K562 treated with DMSO at 1 percent for 12 hours (cell line): Measurements from ENCODE around the gene ZCCHC10. TPM values are rescaled to one million over a fixed set of nuclear protein-coding genes. Genes with fewer than 3 reads are reported as not detected.

Experiments used
- total RNA-seq: library from RNA; unstranded; fragments of 300-600 nt; gene quantifications from 2 replicates; pipeline ENCODE4 v1.2.3, GENCODE V29; 2022; ENCODE audit not compliant: insufficient read depth

ZCCHC10 gene
- 45.8 and 46.9 TPM in 2 replicates for total RNA-seq

GRCh38 chr5:133025804-133026663, at the start of gene ZCCHC10:
ZCCHC10 (minus strand) TSS chr5:133026549; CDS start chr5:133026537, 12 bp downstream.

DNA sequence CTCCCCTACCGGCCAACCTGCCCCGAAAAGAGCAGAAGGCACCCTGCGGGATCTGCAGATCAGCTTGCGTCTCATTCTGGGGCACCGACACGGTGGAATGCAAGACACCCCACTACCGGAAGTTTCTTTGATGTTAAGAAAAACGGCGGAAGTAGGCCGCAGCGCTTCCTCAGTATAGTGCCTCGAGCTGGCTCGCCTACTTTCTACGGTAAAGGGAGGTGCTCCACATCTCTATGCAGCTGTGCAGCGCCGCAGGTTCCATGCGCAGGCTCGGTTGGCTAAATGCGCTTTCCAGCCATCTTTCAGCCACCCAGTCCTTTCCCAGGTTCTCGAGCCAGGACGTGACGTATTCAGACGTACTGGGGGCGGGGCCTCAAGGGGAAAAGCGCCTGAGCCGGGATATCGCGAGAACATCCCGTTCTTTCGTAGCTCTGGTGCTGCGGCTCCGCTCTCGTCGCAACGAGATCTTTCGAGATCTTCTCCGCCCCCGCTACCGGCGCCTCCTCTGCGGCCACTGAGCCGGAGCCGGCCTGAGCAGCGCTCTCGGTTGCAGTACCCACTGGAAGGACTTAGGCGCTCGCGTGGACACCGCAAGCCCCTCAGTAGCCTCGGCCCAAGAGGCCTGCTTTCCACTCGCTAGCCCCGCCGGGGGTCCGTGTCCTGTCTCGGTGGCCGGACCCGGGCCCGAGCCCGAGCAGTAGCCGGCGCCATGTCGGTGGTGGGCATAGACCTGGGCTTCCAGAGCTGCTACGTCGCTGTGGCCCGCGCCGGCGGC, 25.4 kb upstream of the ZCCHC10 start, which contains the start of gene HSPA4:
HSPA4 (plus strand) TSS at position 472 of the 775 bp plus-strand sequence; CDS start at position 710, 238 bp downstream.

DNA sequence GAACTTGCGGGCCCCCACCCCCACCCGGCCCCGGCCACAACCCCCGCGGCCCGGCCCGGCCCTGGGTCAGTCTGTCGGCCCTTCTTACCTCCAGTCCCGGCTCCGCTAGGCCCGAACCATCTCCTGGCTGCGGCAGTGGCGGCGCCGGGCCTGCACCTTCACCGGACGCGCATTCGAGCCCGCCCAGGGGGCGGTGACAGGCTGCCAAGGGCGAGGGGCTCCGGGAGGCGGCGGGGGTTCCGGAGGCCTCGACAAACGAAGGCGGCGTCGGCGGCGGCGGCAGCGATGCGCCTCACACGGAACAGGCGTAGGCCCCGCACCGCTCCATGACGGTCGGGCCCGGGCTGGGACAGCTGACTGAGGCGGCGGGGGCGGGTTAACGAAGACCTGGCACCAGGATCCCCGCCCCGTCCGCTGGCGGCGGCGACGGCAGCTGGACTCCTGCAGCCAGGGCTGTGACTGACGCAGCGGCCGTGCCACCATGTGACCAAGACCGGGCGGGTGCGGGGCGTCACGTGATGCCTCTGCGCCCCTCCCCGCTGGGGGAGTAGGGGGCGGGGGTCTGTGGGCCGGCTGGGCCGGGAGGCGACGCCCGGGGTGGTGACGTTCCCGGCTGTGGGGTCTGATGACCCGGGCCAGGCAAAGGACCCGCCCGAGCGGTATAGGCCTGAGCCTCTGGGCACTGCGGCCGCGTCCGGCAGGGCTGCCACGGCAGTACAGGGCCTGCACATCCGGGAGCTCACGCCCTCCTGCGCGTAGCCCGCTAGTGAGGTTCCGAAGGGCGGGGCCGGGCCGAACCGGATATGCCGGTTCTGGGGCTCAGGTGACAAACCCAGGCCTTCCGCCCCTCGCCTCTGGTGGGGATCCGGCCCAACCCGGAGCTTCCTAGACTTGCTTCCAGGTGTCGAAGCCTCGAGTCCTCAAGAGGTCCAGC, 62.9 kb downstream of the ZCCHC10 start, which contains the start of gene AFF4:
AFF4 (minus strand) TSS at position 464 of the 934 bp plus-strand sequence. CDS start 26,445 bp downstream, outside the sequence.

Other genes with a start within 250 kb of the ZCCHC10 start
- 32.5 and 94.8 TPM in 2 replicates for gene SEPTIN8, start 249.3 kb downstream of the ZCCHC10 start, total RNA-seq
- gene SOWAHA, start 213.2 kb downstream of the ZCCHC10 start, total RNA-seq, result not detected in 2 replicates
- gene SHROOM1, start 195.9 kb downstream of the ZCCHC10 start, total RNA-seq, result 21.6 and 40.0 TPM in 2 replicates
- not detected in 2 replicates for gene GDF9, start 160.1 kb downstream of the ZCCHC10 start, total RNA-seq
- 164 and 351 TPM in 2 replicates for gene UQCRQ, start 159.9 kb downstream of the ZCCHC10 start, total RNA-seq
- gene LEAP2, start 152.9 kb downstream of the ZCCHC10 start, total RNA-seq, result 0.96 and 5.3 TPM in 2 replicates
- 2.5 and 27.3 TPM in 2 replicates for gene AFF4, start 62.9 kb downstream of the ZCCHC10 start, total RNA-seq
- gene HSPA4, start 25.5 kb upstream of the ZCCHC10 start, total RNA-seq, result 41.8 and 89.5 TPM in 2 replicates